ENCODE measurements around the gene SCLY.

The SCLY gene

DNA sequence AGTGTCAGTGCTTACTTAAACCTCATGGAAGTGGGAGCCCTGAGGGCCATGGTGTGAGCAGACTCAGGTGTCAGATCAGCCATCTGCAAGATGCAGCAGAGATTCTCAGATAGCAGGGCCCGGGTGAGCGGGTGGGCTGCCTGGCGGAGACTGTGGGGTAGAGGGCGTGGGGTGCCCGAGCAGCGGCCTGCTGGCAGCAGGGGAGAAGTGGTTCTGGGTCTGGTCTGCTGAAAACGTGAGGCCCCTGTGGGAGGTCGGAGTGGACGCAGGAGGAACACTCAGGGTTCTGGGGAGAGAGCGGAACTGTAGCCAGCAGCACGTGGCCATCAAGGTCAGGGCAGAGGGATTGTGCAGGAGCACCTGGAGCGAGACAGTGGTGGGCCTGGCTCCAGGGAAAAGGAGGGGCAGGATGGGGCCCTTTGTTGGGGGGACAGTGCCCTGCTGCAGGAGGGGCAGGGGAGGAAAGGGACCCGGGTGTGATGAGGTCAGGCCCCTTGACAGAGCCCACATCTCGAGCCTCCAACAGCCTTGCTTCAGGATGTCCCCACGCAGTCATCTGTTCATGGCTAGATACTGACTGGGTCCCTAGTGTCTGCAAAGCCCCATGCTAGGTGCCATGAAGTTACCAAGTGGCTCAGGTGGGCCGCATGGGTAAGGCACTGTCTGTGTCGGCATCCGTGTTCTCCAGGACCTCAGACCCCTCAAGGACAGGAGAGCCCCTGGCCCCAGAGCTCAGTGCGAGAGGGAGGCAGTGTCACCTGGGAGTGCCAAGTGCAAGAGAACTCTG, 36.6 kb downstream of the SCLY start:
- DNase-seq (ENCODE audit: low read depth, low spot score): no peak

DNA sequence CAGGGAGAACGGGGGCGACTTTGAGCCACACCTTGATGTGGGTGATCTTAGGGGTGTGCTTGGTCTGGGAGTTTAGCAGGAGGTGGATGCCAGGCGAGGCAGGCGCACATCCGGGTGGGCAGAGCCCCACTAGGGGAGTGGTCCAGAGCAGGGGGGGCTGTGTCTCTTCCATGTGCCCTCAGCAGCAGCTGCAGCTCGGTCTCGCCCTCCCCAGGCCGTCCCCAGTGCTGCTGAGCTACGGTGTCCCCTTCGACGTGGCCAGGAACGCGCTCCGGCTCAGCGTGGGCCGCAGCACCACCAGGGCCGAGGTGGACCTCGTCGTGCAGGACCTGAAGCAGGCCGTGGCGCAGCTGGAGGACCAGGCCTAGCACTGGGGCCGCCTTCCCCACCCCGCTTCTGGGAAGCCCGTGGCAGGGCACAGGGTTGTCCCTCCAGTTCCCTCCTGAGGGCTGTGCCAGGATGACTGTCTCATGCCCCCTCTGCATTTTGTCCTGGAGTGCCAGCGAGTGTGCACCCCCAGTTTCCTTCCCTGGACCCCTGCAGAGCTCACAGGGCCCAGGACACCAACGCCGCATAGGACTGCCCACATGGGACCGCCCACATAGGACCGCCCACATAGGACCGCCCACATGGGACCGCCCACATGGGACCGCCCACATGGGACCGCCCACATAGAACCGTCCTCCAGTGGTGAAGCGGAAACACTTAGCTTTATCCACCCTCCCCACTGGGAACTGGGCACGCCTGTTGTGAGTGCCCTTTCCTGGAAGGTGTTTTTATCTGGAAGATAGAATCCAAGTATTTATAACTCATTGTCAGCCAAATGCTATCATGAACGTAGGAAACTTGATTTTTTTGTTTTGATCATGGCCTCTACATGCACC, 37.4 kb downstream of the SCLY start:
- DNase-seq (ENCODE audit: low read depth, low spot score): no peak

DNA sequence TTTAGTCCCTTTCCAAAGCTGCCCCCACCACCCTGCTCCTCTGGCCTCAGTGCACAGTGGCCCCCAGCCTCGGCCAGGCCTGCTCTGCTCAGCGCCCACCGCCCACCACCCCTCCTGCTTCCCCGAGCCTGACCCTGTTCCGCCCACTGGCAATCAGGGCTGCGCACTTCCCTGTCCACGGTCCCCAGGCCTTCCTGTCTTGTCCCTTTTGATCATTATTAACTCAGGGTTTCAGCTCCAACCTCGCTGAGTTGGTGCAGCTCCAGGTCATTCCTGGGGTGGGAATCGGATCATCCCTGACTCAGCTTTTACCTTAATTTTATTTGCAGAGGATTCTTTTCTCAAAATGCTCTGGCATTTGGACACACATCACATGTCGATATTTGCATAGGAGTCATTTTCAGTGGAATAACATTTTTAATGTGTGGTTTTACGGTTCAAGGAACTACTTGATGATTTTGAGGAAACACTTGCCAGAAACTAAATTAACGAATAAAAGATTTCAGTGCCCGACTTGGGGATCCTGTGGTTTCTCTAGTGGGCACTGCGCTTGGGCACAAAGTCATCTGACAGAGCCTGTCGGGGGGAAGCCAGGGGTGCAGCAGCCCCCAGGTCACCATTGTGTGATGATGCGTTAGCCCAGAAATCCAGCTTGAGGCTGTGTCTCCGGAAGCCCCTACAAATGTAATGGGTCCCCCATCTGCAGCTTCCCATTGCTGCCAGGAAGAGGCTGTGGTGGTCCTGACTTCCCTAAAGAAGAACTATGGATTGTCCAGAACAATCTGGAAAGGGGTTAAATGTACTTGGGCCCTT, 38.3 kb downstream of the SCLY start:
- no peak for DNase-seq (ENCODE audit: low read depth, low spot score)

DNA sequence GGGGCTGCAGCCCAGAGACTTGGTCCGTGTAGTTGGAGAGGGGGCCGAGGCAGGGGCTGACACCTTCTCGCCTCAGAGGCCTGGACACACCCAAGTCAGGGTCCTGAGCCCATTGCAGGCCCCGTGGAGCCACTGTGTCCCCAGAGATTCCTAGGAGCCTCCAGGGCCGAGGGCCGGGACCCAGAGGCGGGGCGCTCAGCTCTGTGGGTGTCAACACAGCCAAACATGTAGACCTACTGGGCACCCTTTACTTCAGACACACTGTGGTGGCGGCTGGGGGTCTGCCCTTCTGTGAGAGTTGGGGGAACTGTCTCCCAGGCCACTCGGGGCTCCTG, 38.9 kb downstream of the SCLY start:
- no peak for DNase-seq (ENCODE audit: low read depth, low spot score)

DNA sequence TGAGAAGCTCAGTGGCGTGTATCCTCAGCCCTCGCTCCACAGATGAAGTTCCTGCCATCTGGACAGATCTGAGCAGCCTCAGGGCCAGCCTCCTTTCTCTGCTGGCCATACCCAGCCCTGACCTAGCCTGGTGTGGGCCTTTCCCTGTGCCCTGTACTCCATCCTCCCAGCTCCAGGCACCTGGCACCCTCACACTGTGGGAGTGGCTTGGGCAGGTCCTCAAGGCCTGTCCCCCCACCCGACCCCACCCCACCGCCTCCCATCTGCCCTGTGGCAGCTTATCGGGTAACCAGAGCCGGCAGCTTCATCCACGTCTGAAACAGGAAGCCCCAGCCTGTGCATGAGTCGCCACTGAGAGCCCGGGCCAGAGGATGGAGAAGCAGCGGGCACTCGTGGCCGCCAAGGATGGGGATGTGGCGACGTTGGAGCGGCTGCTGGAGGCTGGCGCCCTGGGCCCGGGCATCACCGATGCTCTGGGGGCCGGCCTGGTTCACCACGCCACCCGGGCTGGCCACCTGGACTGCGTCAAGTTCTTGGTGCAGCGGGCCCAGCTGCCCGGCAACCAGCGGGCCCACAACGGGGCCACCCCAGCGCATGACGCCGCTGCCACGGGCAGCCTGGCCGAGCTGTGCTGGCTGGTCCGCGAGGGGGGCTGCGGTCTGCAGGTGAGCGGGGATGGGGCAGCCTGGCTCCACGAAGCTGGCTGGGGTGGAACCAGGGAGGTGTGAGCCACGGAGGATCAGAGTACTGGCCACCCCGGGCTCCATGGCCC, 39.4 kb downstream of the SCLY start, which contains the start of gene ESPNL:
ESPNL (plus strand) TSS at position 292 of the 772 bp plus-strand sequence; CDS start at position 372, 80 bp downstream.
- DNase-seq (ENCODE audit: low read depth, low spot score): no peak

DNA sequence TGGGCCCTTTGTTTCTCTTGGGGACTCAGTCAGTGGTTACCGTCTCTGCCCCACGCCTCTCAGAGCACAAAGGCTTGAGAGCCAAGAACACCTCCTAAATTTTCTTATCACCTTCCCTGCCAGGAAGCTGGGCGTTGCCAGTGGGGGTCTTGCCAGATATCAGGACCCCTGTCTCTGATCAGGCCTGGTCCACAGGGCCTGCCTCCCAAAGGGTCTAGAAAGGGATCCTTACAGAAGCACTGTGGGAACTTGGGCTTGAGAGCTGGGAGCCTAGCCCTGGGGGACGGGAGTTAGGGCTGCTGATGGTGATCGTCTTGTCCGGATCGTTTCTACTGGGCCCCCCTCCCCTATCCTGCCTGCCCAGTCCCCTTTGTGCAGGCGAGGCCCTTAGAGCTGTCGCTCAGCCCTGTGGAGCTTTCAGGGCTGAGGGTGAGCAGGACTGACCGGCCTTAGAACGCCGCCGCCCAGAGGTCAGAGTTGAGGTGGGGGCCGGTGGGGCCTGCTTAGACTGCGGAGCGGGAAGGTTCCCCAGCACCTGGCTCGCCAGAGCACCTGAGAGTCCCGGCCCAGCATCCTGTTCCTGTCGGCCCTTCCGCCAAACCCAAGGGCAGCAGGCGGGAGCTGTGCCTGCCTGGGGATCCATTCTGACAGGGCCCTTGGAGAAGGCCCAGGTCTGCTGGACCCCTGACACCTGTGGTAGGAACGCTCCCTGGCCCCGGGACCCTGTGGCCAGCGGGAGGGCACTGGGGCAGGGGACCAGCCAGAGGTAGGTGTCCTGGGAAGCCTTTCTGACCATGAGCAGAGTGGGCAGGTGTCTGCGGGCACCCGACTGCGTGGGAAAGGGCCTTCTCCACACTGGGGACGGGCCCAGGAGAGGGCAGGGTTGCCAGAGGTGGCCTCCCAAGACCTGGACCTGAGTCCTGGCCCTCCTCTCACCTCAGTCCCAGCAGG, 40.3 kb downstream of the SCLY start:
- DNase-seq (ENCODE audit: low read depth, low spot score): no peak

DNA sequence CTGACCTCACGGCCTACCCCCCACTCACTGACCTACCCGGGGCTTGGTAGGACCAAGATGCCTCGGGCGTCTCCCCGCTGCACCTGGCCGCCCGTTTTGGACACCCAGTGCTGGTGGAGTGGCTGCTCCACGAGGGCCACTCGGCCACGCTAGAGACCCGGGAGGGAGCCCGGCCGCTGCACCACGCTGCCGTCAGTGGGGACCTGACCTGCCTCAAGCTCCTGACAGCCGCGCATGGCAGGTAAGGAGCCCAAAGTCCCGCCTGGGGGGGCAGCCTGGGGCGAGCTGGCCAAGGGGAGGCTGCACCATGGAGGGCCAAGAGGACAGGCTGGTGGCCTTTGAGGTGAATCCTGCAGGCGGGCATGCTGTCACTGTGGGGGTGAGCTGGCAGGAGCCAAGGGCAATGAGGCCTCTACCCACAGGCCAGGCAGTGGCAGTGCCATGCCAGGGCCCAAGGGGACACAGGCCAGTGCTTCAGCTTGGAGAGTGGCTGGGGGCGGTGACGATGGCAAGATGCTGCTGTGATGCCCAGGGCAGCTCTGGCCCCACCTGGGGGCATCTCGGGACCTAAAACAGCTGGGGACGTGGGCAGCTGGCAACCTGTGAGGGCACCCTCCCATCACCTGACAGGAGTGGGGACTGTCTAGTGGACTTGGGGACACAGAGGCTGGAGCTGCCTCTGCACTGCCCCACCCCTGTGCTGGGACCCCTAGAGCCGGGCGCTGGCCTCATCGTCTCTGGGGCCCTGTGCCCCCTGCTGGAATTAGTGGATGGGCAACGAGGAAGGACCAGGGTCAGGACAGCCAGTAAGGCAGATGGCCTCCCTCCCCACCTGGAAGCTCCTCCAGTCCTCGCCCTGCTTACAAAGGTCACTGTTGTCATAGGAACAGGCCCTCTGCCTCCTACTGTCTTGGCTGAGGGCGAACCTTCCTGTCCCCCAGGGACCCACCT, 41.4 kb downstream of the SCLY start:
- DNase-seq (ENCODE audit: low read depth, low spot score): no peak

DNA sequence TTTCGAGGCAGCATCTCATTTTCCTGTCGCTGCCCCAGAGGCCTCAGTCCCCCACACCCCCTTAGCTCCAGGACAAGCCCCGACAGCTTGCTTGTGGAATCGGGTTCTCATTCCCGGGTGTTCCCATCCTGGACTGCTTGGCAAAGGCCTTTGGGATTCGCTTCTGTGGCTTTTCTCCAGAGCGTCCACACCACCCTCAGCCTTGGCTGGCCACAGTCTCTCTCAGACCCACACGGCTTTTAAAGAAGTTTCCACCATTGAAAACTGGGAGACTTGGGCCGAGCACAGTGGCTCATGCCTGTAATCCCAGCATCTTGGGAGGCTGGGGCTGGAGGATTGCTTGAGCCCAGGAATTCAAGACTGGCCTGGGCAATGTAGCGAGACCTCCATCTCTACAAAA, 42.1 kb downstream of the SCLY start:
- no peak for DNase-seq (ENCODE audit: low read depth, low spot score)

DNA sequence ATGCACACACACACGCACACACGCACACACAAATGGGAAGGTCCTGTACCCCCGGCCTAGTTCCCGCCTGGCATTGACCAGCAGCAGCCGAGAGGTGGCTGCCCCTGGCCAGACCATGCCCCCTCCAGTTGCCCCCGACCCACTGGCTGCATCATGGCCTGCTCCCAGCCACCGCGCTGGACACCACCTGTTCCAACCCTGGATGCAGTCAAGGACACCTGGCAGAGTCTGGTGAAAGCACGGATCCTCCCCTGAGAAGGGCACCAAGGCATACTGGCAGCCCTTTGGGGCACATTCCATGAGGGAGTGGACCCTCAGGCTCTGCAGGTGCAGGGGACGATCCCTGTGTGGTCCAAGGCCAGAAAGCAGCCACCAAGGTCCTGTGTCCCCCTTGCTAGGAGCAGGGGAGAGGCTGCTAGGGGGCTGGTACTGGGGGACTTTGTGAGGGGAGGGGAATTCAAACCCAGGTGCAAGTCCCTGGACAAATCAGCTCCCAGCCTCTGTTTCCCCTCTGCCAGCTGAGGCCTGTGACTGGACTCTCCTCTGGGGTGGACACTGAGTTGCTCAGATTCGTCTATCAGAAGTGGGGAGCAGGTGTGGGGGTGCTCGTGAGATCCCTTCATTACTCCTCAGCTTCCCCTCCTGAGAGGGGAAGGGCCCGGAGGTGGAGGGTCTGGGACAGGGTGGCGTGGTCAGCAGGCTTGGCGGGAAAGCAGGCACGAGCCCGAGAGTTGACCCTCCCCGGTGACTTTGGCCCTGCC, 42.8 kb downstream of the SCLY start:
- DNase-seq (ENCODE audit: low read depth, low spot score): no peak

DNA sequence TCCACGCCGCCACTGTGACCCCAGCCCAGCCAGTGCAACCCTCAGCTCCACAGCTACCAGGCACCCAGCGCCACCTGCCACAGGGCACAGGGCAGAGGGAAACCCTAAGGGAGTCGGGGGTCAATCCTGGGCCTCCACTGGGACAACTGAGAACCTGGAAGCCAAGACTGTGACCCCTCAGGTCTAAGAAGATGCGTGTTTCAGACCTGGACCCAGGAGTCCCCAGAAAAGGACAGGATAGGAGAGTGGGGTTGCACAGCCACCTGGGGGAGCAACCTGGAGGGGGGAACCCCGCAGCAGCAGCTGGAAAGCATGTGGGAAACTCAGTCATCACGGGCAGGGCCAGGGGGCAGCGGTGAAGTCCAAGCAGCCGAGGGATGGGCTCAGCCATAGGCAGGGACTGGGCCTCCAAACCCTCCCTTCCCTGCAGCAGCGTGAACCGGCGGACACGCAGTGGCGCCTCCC, 43.5 kb downstream of the SCLY start:
- DNase-seq (ENCODE audit: low read depth, low spot score): no peak

DNA sequence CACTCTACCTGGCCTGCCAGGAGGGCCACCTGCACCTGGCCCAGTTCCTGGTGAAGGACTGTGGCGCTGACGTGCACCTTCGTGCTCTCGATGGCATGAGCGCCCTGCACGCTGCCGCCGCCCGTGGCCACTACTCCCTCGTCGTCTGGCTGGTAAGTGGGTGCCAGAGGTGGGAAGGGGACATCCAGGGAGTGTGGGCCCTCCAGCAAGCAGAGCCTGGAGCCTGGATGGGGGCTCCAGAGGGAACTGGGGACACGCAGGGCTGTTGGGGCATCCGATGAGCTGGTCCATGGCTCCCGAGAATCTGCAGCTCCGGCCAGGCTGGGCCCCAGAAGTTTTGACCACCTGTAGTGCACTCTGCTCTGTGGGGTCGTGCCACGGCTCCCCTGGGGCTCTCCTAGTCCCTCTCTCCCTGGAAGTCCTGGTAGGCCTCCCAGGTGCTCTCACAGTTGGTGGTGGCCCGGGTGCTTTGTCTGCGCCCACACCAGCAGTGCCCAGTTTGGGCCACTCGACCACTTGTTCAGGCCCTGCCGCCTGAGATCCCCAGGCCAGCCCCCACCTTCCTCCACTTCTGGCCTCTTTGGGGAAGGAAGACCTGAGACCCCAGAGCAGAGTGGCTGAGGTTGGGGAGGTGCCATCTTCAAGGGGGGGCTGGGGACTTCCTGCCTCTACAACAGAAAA, 44.0 kb downstream of the SCLY start:
- no peak for DNase-seq (ENCODE audit: low read depth, low spot score)

DNA sequence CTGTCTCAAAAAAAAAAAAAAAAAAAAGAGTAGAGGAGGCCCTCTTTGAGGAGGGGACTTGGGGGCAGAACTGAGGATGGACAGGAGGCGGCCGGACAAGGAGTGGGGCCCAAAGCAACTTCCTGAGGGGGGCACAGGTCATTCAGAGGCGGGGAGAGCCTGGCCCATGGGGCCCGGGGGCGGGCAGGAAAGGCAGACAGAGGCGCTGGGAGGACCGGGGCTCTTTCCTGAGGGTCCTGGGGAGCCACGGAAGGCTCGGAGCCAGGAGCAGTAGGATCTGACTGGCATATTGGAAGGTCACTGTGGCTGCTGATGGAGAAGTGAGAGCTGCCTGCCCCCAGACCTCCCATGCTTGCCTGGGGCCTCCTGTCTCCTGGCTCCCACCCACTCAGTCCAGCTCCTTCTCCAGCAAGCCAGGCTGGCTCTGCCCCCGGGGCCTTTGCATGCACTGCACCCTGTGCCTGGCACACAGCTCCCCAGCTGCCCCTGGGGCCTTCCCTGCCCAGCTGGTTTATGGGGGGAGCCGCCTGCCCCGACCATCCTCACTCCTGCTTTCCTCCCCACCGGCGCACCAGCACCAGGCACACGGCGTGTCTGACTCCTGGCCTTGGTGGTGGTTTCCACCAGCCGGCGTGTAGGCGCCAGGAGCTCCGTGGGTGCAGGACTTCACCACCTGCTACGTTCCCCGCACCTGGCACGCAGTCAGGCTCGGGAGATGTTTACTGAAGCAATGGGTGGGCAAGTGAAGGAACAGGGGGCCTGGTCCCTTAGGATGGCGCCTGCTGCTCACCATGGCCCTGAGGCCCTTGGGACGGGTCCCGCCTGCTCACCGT, 44.9 kb downstream of the SCLY start:
- DNase-seq (ENCODE audit: low read depth, low spot score): no peak

DNA sequence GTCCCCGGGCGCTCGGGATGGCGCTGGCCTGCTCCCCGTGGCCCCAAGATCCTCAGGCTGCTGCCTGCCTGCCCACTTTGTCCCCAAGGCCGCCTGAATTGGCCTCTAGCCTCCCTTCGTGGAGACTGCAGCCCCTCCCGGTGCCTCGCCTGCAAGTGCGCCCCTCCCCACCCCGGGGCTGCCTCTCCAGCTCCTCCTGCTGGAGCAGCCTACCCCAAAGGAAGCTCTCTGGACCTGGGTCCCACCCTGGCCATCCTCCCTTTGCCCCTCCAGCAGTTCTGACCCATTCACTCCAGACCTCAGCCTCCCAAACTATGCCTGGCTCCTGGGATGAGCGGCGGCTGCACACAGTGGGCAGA, 45.5 kb downstream of the SCLY start:
- no peak for DNase-seq (ENCODE audit: low read depth, low spot score)

DNA sequence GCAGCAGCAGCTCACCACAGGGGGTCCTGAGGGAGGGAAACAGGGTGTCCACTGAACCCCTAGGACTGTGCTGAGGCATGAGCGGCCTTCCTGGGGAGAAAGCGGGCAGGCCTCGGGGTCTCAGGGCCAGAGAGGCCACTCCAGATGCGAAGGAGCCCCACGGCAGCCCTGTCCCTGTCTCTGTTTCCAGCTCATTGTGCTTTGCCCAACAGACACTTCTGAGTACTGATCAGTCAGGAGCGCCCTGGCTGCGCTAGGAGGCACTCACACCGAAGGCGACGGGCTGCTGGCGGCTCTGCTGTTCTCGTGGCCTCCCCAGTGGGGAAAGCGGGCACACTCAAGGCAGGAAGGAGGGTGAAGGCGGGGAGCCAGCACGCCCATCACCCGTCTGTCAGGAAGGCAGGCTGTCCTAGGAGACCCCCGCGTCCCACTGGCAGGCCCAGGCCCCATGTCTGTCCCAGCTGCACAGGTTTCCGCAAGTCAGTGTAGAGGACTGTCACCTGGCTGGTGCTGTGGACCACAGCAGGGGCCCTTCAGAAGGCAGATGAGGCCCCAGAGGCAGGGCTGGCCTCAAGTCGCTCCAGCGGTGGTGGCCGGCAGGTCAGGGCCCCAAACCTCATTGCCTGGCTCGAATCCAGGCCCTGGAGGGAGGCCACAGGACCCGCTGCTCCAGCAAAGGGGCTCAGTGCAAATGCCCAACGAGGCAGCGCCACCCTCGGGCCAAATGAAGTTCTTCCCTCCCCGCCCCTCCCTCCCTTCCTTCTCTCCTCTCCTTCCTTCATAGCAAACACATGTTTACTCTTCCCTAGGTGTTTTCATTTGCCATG, 46.1 kb downstream of the SCLY start:
- DNase-seq (ENCODE audit: low read depth, low spot score): no peak

DNA sequence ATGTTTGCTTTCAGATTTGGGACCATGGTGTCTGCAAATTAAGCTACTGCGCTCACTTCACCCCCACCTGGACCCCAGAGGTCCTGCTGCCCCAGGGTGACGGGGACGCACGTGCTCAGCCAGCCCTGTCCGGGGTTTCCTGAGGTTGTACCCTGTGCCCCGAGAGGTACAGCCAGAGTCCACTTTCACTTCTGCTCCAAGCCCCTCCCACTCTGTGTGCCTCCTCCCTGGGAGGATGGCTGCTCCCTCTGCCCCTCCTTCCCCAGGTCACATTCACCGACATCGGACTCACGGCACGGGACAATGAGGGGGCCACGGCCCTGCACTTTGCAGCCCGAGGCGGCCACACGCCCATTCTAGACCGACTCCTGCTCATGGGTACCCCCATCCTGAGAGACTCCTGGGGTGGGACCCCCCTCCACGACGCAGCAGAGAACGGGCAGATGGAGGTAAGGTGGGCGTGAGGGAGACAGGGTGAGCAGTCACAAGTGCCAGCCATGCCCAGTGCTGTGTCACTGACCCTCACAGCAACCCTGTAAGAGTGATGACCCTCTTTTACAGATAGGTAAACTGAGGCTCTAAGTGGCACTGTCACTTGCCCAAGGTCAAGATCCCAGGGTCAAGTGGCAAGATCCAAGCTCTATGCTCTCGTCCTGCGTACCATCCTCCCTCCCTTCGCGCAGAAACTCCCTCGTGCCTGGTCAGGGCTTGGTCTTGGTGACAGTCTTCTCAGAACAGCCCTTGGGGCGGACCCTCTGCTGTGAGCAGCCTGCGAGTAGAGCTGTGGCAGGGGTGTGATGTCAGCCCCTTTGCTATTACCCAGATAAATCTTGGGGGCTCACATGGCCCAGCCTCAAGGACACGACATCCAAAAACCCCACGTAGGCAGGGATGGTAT, 47.0 kb downstream of the SCLY start:
- DNase-seq (ENCODE audit: low read depth, low spot score): no peak
